HG03342 (cell line): ENCODE measurements around the gene PPFIA1.

Experiments
- ATAC-seq: cut with Tn5 transposase; IDR thresholded peaks from one replicate; pipeline ENCODE4 v1.9.1; 2021; ENCODE audit warnings: mild to moderate bottlenecking, moderate library complexity; ENCODE audit not compliant: unreplicated experiment

Gene PPFIA1

DNA sequence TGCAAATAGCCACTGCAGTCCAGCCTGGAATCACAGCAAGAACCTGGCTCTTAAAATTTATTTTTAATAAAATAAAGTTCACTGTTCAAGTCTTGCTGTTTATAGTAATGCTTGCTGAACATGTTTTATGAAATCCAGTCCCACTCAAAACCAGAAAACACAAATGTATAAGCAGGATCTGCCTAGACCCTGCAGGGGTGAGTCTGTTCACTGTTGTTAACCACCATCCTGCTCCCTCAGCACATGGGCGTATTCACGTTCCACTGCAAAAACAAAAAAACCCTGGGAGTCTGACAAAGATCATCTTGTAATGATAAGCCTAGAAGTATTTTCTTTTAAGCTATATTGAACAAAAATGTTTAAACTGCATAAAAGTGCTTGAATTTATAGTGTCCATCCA, 82.8 kb downstream of the PPFIA1 start:
- ATAC-seq, result no peak

DNA sequence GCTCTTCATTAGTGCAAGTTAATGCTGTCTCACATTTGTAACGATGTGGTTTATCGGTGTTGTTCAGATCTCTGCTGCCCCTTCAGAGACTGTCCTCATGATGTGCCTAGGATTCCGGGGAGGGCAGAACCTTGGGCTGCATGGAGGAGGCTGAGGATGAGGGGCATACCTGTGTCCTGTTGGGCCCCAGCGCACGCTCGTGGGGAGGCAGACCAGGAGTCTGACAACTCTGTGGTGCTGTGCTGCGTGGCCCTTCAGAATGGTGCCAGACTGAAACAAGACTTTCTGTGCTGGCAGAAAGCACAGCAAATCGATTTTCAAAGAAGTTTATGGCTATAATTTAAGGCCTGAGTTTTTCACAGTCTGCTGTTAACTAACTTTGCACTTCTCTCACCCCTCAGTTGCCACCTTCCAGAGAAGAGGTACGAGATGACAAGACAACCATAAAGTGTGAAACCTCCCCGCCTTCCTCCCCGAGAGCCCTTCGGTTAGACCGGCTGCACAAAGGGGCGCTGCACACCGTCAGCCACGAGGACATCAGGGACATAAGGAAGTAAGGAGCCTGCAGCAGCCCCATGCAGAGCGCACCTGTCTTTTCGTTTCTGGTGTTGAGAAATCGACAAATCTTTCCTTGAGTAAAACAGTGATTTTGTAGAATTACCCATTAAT, 83.5 kb downstream of the PPFIA1 start:
- no peak for ATAC-seq

DNA sequence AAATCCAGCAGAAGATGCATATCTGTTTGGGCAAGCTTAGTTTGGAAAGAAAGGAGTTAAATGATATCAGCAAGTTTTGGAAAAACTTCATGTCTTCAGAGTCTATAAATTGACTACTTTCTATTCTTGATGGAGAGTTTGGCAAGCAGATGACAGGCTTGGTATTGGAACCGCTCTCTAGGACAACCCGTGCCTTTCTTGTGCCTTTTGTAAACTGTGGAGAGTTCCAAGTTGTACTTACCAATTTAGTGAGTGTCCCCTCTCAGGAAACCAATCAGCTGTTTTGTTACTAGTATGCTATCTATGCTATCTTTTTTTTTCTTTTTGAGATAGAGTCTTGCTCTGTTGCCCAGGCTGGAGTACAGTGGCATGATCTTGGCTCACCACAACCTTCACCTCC, 84.1 kb downstream of the PPFIA1 start:
- no peak for ATAC-seq

DNA sequence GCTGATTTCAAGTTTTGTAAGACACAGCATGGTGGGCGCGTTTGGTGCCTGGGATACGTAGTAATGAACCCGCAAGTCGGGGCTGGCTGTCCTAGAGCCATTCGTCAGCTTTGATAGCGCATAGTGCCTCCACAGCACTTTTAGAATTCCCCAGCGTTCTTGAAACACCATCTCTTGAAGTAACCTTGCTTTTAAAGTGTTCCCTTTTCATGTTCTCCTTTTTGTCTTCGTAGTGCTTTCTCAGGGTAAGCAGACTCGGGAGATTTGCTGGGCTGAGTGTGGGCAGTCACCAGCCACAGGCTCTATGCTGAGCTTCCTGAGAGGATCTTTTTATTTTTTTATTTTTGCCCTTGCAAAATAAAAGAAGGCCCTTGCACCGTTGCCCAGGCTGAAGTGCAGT, 88.3 kb downstream of the PPFIA1 start:
- ATAC-seq, result no peak

DNA sequence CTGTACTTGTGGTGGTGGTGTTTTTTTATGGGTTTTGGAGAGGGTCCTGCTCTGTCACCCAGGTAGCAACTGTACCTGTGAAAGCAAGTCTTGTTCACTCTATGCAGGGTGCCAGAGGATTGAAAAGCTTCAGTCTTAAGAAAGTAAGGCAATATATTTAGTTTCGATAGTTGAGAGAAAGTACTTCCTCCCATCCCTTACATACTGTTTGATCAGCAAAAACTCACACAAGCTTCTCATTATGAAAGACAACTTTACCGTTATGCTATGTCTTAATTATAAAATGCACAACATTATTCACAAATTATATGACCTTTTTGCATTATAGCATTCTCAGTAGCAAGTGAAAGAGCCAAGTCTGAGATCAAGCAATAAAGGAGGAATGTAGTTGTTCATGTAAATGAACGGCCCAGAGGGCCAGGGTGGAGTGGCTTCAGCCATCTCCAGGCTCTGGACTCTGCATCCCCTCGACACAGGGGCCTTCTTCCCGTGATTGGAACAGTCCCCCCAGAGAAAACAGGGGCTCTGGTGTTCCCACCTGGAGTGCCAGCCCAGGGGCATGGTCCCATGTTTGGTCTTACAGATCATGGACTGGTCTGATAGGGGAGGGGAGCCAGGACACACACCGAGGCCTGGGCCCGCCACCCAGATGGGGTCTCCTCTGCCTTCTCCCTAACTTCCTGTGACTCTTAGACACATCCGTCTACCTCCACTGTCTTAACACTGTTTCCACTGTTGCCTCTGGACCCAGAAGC, 89.1 kb downstream of the PPFIA1 start:
- no peak for ATAC-seq

- ATAC-seq, result no peak
Observed at GRCh38 chr11:70360211-70360610, 89.7 kb downstream of the PPFIA1 start.

DNA sequence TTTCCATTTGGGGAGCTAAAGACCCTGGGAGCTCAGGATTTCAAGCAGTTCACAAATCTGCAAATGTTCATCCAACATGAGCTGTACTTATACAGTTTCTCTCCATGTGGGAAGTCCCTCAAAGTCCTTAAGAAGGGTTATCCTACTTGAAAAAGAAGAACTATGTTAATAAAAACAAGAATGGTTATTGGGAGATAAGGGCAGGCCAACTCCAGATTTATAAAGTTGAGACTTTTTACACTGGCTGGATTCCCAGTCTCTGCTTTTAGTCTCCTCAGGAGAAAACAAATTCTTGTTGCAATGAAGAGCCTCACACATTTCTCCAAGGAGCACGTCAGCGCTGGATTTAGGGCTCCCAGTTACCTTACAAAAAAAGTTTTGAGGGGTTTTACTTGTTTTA, 93.7 kb downstream of the PPFIA1 start:
- no peak for ATAC-seq

- ATAC-seq, result no peak
Observed at GRCh38 chr11:70364745-70365543, 94.5 kb downstream of the PPFIA1 start.

DNA sequence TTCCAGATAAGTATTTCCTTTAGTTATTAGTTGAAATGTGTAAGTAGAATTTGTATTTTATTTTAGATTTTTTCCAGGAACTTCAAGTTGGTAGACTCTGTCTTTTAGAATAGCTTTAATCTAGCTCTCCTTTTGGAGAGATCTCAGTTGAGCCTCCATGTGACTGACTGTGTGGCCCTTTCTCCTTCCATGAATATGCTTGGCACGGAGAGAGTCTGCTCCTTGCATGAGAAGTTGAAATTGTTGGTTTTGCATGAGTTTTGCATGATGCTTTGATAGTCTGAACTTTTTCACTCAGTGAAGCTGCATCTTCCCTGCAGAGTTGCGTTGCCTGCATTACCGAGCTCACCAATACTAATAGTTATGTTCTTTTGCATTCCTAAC, 95.0 kb downstream of the PPFIA1 start:
- ATAC-seq, result no peak

GRCh38 chr11:70367071-70367470, 96.6 kb downstream of the PPFIA1 start:
- ATAC-seq, result no peak

DNA sequence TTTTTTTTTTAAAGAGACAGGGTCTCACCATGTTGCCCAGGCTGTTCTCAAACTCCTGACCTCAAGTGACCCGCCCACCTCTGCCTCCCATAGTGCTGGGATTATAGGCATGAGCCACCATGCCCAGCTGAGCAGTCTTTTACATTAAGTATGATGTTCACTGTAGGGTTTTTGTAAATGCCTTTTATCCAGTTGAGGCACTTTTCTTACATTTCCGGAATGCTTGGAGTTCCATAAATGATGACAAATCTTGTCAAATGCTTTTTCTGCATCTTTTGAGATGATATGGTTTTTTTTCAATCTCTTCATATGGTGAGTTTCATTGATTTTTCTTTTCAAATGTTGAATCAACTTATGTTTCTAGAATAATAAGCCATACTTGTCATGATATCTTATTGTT, 98.5 kb downstream of the PPFIA1 start:
- ATAC-seq, result no peak

DNA sequence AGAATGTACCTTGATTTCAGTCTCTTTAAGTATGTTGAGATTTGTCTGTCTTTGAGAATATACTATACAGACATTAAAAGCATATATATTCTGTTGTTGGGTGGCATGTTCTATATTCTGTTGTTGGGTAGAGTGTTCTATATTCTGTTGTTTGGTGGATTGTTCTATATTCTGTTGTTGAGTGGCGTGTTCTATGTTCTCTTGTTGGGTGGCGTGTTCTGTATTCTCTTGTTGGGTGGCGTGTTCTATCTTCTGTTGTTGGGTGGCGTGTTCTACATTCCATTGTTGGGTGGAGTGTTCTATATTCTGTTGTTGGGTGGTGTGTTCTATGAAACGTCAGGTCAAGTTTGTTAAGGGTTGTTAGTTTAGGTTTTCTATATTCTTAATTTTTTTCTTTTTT, 100.8 kb downstream of the PPFIA1 start:
- ATAC-seq, result no peak

GRCh38 chr11:70372076-70372475, 101.6 kb downstream of the PPFIA1 start:
- ATAC-seq, result no peak

DNA sequence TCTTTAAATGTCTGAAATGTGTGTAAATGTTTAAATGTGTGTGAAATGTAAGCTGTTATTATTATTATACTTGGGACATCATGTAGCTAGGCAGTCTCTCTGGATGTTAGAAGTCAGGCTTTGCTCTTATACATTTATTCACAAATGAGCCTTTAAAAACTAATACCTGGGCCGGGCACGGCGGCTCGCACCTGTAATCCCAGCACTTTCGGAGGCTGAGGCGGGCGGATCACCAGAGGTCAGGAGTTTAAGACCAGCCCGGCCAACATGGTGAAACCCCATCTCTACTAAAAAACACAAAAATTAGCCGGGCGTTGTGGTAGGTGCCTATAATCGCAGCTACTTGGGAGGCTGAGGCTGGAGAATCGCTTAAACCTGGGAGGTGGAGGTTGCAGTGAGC, 106.1 kb downstream of the PPFIA1 start:
- no peak for ATAC-seq

GRCh38 chr11:70377645-70378044, 107.2 kb downstream of the PPFIA1 start:
- ATAC-seq, result no peak

DNA sequence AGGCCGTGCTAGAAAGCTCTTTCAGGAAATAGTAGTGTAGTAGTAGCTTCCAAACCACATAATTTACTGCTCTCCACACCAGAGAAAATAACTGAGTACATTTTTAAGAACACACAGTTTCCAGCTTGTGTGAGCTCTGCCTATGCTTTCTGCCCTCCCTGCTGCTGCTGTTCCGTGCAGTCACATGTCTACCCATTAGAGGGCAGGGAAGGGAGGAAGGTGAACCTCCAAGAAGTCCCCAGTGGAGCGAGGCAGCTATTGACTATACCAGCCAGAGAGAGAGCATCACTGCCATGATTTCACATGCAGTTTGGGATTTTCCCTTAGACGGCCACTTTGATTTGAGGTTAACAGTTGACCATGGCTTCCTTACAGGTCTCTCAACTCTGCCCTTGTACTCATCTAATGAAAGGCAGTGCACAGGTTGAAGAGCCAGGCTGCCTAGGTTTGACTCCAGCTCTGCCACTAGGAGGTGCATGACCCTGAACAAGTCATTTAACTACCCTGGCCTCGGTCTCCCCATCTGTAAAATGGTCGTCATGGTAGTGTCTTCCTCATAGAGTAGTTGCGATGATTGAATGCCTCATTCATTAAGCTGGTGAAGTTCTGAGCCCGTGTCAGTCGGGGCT, 108.1 kb downstream of the PPFIA1 start:
- ATAC-seq, result no peak

GRCh38 chr11:70381350-70381749, 110.9 kb downstream of the PPFIA1 start:
- no peak for ATAC-seq

- no peak for ATAC-seq
Observed at GRCh38 chr11:70381872-70382861, 111.7 kb downstream of the PPFIA1 start.

- no peak for ATAC-seq
Observed at GRCh38 chr11:70383664-70384565, 113.4 kb downstream of the PPFIA1 start.
